Hepatocyte (in vitro differentiated cells): ENCODE results near the gene POLD4. TPM values are rescaled to one million over a fixed set of nuclear protein-coding genes. Genes with fewer than 3 reads are reported as not detected.
A peak's percentile ranks its signal among the peaks of the same experiment; 100 is the strongest.

Experiments used
- DNase-seq: peaks from one replicate; pipeline ENCODE4 v3.0.0-alpha.2; 2016; ENCODE audit warnings: low spot score
- H2AFZ ChIP-seq: fragments of 200-600 bp; sonication (generic); 2 replicates; pipeline ENCODE4 v1.6.0; 2016; ENCODE audit warnings: antibody characterized with exemption, mild to moderate bottlenecking
- H3K27ac ChIP-seq: fragments of 200-600 bp; sonication (generic); 2 replicates; pipeline ENCODE4 v1.5.1; 2016; ENCODE audit warnings: mild to moderate bottlenecking
- H3K27me3 ChIP-seq: fragments of 200-600 bp; sonication (generic); 2 replicates; pipeline ENCODE4 v1.6.1; 2016
- H3K36me3 ChIP-seq: fragments of 200-600 bp; sonication (generic); replicated peaks from 2 replicates; pipeline ENCODE4 v1.5.1; 2016; ENCODE audit warnings: low read depth; ENCODE audit not compliant: insufficient read depth
- H3K4me1 ChIP-seq: fragments of 200-600 bp; sonication (generic); 2 replicates; pipeline ENCODE4 v1.5.1; 2016; ENCODE audit warnings: mild to moderate bottlenecking, moderate library complexity; ENCODE audit not compliant: insufficient read depth
- H3K4me2 ChIP-seq: fragments of 200-600 bp; sonication (generic); 2 replicates; pipeline ENCODE4 v1.6.0; 2016
- H3K4me3 ChIP-seq: fragments of 200-600 bp; sonication (generic); 2 replicates; pipeline ENCODE4 v1.5.1; 2016; ENCODE audit warnings: mild to moderate bottlenecking
- H3K79me2 ChIP-seq: fragments of 200-600 bp; sonication (generic); 2 replicates; pipeline ENCODE4 v1.6.0; 2017; ENCODE audit warnings: mild to moderate bottlenecking
- H3K9me2 ChIP-seq: fragments of 200-600 bp; sonication (generic); replicated peaks from 2 replicates; pipeline ENCODE4 v1.6.0; 2017; ENCODE audit warnings: mild to moderate bottlenecking; ENCODE audit not compliant: insufficient read depth
- H3K9me3 ChIP-seq: fragments of 200-600 bp; sonication (generic); 2 replicates; pipeline ENCODE4 v1.5.1; 2016; ENCODE audit warnings: low read depth, mild to moderate bottlenecking
- H4K20me1 ChIP-seq: fragments of 200-600 bp; sonication (generic); 2 replicates; pipeline ENCODE4 v1.6.0; 2016; ENCODE audit warnings: mild to moderate bottlenecking; ENCODE audit not compliant: insufficient read depth, poor library complexity, severe bottlenecking
- CTCF ChIP-seq: fragments of 200-600 bp; sonication (generic); IDR thresholded peaks from 2 replicates; pipeline ENCODE4 v1.5.1; 2016; ENCODE audit warnings: antibody characterized with exemption, mild to moderate bottlenecking; ENCODE audit not compliant: poor library complexity
- EZH2 ChIP-seq: fragments of 200-600 bp; sonication (generic); IDR thresholded peaks from 2 replicates; pipeline ENCODE4 v1.6.1; 2016; ENCODE audit warnings: antibody characterized with exemption, mild to moderate bottlenecking, borderline replicate concordance
- EZH2phosphoT487 ChIP-seq: fragments of 200-600 bp; sonication (generic); IDR thresholded peaks from one replicate; pipeline ENCODE4 v1.6.1; 2018; ENCODE audit warnings: antibody characterized with exemption, mild to moderate bottlenecking, low read depth, moderate library complexity; ENCODE audit not compliant: unreplicated experiment, severe bottlenecking
- WGBS: methylation state at CpG from one replicate; pipeline ENCODE4 v1.1.6; 2016; ENCODE audit warnings: low lambda C conversion rate; ENCODE audit errors: missing lambda C conversion rate; 5-methylcytosine and 5-hydroxymethylcytosine counted together
- polyA plus RNA-seq: library from polyadenylated mRNA; unstranded; fragments of >200 nt; fragmentation: Nextera tagmentation; extraction: Ambion mirVana; gene quantifications from 2 replicates; pipeline ENCODE4 v1.2.1, GENCODE V29; 2016
- total RNA-seq: library from RNA; depleted of rRNA; stranded (reverse); fragments of >200 nt; gene quantifications from 2 replicates; pipeline ENCODE4 v1.2.3, GENCODE V29; 2014

POLD4 gene
- total and polyA plus RNA-seq, 2 experiments from 2014 or later, result 74.4 to 97.4 TPM

GRCh38 chr11:67382276-67383136, 29.2 kb upstream of the POLD4 start:
- peak; percentile 88 for DNase-seq
- H3K36me3 ChIP-seq, result no peaks in the 10 kb centered on the region
- H3K4me2 ChIP-seq, result no peak overlapping the region
- no peaks in the 10 kb centered on the region for H3K9me2 ChIP-seq
- TF ChIP-seq CTCF (peak; percentile 95), EZH2 (no peak), EZH2phosphoT487 (no peak)
- H3K79me2 ChIP-seq, result no peaks in the 10 kb centered on the region
- 42% methylated on average over 16 of the region's 16 CpGs for WGBS
- no peaks in the 10 kb centered on the region for H3K9me3 ChIP-seq
- no peaks in the 10 kb centered on the region for H4K20me1 ChIP-seq
- peaks cover 13% of the 10 kb centered on the region for H3K4me1 ChIP-seq
- no peak overlapping the region for H3K4me3 ChIP-seq
- H3K27ac ChIP-seq, result no peak overlapping the region
- H3K27me3 ChIP-seq, result no peaks in the 10 kb centered on the region
- no peak overlapping the region for H2AFZ ChIP-seq

GRCh38 chr11:67381244-67381972, 28.1 kb upstream of the POLD4 start:
- Histone ChIP-seq H3K4me1 (peaks cover 13% of the 10 kb centered on the region), H3K9me3 (no peaks in the 10 kb centered on the region), H4K20me1 (no peaks in the 10 kb centered on the region), H3K27me3 (no peaks in the 10 kb centered on the region), H3K79me2 (no peaks in the 10 kb centered on the region), H3K27ac (no peak overlapping the region), H3K4me2 (no peak overlapping the region), H3K9me2 (no peaks in the 10 kb centered on the region), H3K4me3 (no peak overlapping the region), H3K36me3 (no peaks in the 10 kb centered on the region), H2AFZ (no peak overlapping the region)
- WGBS, result 90% methylated on average over 13 of the region's 13 CpGs
- no peak for DNase-seq
- TF ChIP-seq CTCF (no peak), EZH2 (no peak), EZH2phosphoT487 (no peak)

- no peak overlapping the region for H3K4me2 ChIP-seq
- H3K9me2 ChIP-seq, result no peaks in the 10 kb centered on the region
- H3K36me3 ChIP-seq, result no peaks in the 10 kb centered on the region
- no peak overlapping the region for H2AFZ ChIP-seq
- H3K27me3 ChIP-seq, result no peaks in the 10 kb centered on the region
- WGBS, result 67% methylated on average over 20 of the region's 23 CpGs
- peak; percentile 54 for DNase-seq
- peaks cover 26% of the 10 kb centered on the region for H3K4me1 ChIP-seq
- H3K27ac ChIP-seq, result peak overlapping the region; percentile 37
- H3K4me3 ChIP-seq, result no peak overlapping the region
- H4K20me1 ChIP-seq, result no peaks in the 10 kb centered on the region
- TF ChIP-seq EZH2 (no peak), CTCF (no peak), EZH2phosphoT487 (no peak)
- no peaks in the 10 kb centered on the region for H3K79me2 ChIP-seq
- no peaks in the 10 kb centered on the region for H3K9me3 ChIP-seq
Observed at GRCh38 chr11:67379061-67380058, 26.0 kb upstream of the POLD4 start.
